Activated gamma-delta T cell treated with Interleukin-2 at 50 U/mL for 16 hours (primary cell): ENCODE data around the gene MAGI3.
"Not testable (repeated sequence)": the region's sequence is repeated elsewhere in the genome, so short reads cannot be mapped to it uniquely, and the experiment has no call there.

ENCODE experiments used
- DNase-seq: peaks from one replicate; pipeline ENCODE4 v3.0.0-alpha.2; 2020

The MAGI3 gene

GRCh38 chr1:113401067-113401466, 10.8 kb downstream of the MAGI3 start:
- DNase-seq = no peak

DNA sequence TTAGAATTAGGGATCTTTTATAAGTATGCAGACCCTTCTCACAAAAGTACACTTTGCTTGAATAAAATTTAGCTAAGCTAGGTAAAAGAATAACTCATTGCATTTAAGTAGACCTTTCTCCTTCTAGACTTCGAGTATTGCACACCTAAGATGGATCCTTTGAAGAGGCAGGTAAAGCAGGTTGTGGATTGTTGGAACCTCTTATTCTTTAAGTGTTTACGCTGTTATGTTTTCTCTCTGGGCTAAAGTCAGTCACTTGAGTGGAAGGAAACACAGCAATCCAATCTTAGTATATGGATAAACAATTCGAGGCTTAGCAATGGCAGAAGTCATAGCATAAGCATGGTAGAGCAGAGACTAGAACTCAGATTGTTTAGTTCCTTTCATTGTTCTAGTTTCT, 11.4 kb downstream of the MAGI3 start:
- no peak for DNase-seq

- no peak for DNase-seq
Observed at GRCh38 chr1:113403065-113403464, 12.8 kb downstream of the MAGI3 start.

DNA sequence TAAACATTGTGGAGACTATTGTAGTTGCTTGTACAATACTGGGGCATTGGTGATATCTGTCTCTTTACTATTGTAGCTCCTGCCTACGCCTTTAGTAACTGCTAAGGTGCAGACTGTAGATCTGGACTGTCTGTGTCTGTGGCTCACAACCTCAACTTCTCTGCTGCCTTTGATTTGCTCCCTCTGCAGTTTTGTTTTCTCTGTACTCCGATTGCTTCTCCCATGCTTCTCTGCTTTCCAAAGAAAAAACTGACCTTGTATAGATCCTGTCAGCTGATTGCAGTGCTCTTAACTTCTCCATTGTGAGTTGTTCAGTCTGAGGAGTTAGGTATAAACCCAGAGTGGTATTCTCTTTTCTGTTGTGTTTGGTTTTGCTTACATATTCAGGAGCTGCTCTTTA, 15.3 kb downstream of the MAGI3 start:
- no peak for DNase-seq

DNA sequence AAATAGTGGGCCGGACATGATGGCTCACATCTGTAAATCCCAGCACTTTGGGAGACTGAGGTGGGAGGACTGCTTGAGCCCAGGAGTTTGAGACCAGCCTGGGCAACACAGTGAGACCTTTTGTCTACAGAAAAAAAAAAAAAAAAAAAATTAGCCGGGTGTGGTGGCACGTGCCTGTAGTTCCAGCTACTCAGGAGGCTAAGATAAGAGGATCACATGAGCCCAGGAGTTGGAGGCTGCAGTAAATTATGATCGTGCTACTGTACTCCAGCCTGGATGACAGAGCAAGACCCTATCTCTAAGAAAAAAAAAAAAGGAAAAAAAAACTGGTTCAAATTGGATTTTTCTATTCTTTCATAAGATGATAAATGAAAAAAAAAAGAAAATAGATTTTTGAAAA, 15.8 kb downstream of the MAGI3 start:
- not testable (repeated sequence) for DNase-seq

DNA sequence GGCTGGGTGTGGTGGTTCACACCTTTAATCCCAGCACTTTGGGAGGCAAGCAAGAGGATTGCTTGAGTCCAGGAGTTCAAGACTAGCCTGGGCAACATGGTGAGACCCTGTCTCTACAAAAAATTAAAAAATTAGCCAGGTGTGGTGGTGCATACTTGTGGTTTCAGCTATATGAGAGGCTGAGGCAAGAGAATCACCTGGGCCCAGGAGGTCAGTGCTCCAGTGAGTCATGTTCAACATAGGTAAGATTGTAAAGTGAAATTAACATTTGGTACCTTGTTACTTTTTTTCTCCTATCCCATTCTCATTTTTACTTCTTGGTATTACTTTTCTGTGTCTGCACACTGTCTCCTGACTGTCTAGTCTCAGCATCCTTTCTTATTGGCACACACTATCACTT, 19.0 kb downstream of the MAGI3 start:
- no peak for DNase-seq

DNA sequence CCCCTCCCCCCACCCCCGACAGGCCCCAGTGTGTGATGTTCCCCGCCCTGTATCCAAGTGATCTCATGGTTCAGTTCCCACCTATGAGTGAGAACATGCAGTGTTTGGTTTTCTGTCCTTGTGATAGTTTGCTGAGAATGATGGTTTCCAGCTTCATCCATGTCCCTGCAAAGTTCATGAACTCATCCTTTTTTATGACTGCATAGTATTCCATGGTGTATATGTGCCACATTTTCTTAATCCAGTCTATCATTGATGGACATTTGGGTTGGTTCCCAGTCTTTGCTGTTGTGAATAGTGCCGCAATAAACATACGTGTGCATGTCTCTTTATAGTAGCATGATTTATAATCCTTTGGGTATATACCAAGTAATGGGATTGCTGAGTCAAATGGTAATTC, 21.7 kb downstream of the MAGI3 start:
- not testable (repeated sequence) for DNase-seq

DNA sequence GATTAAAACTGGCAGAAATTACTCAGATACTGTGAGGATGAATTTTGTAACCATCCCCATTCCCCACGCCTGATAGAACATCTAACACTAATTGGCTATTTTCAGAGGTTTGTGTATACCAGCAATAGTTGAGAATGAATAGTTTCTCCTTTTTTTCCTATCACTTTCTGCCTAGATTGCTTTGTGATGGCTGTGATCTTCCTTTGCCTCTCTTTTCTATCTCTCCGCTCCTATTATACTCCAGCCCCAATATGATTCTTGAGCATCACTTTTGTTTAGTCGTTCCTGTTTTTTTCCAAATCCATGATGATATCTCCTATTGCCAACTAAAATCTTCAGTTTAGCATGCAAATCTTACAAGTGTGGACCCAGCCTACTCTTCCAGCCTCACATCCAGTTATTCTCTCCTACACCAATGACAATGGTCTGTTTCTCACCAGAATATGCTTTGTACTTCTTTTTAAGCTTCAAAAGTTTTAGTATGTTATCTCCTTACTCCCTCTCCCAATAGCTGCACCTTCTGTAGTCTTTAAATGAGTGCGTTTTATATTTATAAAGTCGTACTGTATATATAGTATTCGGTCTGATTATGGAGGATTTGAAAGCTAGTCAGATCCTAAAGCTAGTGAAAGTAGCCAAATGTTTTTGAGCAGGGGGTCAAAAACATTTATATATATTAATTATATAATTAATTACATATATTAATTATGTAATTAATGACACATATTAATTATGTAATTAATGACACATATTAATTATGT, 25.2 kb downstream of the MAGI3 start:
- no peak for DNase-seq

- DNase-seq = not testable (repeated sequence)
Observed at GRCh38 chr1:113416071-113416470, 25.8 kb downstream of the MAGI3 start.

DNA sequence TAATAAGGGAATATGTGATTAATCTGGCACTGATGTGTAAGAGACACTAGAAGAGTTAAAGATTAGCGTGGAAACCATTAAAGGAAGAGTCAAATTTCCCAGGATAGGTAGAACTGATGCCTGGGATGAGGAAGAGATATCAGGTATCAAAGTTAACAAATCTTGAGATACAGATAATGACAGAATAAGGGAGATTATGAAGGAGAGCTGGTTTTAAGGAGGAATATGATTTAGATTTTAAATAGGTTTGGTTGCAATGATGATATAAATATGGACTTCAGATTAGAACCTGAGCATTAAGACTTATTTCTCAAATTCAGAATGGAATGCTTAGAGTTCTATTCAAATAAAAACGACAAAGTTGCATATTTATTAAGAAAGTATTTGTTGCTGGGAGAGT, 26.2 kb downstream of the MAGI3 start:
- DNase-seq = no peak

DNA sequence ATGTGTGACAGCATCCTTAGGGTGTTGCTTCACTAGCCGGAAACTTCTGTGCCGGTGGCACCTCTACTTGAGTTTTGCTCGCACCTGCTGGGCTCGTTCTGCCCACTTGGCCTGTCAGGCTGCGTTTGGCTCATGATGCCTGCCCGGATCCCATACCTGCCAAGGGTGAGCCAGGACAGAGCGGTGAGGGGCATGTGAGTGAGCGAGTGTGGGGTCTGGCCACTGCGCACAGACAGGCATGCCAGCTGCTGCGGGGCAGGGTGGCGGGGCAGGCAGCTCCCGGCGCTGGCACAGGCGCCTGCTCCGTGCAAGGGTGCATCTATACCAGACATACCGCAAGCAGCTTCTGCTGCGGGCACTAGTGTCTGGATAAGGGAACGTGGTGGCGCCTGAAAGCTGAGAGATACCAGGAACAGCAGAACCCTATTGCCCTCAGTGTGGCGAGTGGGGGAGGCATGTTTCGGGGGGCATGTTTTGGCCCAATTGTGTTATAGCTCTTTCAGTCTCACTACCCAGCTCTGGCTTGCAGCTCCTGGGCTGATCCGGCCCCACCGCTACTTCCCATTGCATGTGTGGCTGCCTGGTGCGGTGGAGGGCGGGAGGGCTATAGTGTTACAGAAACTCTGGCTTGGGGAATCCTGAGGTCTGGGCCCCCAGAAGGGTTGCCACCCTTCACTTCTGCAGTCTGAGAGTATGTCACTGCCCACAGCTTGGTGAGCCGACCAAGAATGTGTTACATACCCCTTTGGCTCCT, 32.2 kb downstream of the MAGI3 start:
- no peak for DNase-seq

DNA sequence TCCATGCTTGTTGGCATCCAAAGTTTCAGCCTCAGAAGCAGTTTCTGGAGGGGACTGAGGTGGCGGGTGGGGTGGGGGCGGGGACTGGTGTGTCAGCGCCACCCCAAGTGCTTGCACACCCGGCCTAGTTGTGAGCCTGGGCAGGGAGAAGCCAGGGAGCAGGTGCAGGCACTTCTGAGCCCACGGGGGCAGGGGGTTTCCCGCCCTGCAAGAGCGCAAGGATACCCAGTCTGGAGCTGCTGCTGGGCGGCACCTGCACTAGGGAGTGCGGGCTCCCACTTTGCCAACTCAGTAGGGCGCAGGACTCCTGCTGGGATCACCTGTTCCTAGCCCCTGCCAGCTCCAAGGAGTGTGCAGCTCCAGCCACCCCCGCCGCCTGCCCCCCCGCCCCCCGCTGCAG, 33.5 kb downstream of the MAGI3 start:
- DNase-seq = no peak

- no peak for DNase-seq
Observed at GRCh38 chr1:113429461-113430153, 39.3 kb downstream of the MAGI3 start.

DNA sequence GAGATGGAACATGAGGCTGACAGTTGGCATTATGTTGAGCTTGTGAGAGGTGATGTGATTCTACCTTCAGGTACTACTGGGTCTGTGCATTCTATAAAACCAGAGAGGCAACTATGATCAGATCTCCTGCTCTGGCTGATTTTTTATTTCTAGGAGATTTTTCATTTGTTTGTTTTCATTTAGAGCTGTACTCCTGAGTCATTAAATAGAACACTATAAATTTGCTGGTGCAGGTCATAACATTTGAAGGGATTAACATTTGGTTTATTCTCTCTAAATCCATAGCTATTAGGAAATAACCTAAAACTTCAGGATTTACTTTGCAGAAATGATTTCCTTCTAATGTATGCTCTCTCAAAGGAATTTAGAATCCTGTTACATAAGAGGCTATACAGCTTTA, 42.9 kb downstream of the MAGI3 start:
- DNase-seq = no peak

DNA sequence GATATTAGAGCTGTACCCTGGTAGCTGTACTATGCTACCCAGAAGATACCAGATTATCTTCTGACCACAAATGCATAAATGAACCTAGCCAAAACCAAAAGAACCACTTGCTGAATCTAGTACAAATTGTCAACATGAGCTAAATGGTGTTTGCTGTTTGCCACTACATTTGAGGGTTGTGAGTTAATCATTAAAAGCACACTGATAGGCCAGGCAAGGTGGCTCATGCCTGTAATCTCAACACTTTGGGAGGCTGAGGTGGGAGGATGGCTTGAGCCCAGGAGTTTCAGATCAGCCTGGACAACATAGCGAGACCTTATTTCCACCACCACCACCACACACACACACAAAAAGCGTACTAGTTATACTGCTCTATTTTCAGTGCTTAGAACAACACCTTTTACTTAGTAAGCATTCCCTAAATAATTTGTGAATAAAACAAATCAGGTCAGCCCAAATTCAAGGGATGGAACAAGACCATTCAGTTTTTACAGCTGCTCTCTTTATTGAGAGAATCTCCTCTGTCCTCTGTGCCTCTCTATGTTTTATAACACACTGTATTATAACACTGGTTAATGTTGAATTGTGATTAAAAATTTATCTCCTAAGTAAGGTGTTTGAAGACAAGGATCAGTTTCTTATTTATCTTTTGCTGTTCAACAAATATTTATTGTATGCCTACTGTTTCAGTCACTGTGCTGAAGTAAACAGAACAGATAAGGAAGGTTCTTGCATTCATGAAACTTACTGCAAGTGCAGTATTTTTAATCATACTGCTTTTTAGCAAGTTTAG, 44.0 kb downstream of the MAGI3 start:
- DNase-seq = no peak

DNA sequence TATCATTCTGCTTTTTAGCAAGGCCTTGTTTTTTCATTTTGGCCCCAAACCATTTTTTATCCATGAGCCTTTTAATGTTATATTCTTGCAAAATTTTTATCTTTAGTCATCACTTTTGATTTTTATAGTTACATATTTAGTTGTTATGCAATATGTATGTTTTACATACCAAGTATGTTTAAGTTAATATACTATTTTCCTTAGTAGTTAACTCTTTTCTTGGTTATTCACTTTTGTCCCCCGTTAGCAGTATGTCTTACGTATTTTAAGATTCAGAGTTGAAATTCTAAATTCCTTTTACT, 44.5 kb downstream of the MAGI3 start:
- DNase-seq = no peak

- no peak for DNase-seq
Observed at GRCh38 chr1:113437554-113438341, 47.4 kb downstream of the MAGI3 start.

- no peak for DNase-seq
Observed at GRCh38 chr1:113438505-113439276, 48.4 kb downstream of the MAGI3 start.

- DNase-seq = no peak
Observed at GRCh38 chr1:113439277-113439670, 49.0 kb downstream of the MAGI3 start.

DNA sequence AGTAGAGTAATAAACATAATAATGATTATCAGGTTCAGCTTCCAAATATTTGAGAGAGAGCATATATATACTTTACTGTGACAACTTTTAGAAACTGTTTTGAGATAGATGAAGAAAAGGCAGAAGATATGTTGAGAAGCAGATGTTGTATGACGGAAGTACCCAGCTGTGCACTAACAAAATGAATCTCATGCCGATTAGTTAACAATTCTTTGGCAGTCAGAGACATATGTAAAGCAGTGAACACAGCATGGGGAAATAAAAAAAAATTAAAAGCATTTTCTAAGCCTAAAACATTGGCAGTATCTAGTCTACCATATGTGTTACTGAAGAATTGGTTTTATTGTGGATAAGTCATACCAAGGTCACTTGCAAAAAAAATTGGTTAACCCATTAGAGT, 51.8 kb downstream of the MAGI3 start:
- DNase-seq = no peak

DNA sequence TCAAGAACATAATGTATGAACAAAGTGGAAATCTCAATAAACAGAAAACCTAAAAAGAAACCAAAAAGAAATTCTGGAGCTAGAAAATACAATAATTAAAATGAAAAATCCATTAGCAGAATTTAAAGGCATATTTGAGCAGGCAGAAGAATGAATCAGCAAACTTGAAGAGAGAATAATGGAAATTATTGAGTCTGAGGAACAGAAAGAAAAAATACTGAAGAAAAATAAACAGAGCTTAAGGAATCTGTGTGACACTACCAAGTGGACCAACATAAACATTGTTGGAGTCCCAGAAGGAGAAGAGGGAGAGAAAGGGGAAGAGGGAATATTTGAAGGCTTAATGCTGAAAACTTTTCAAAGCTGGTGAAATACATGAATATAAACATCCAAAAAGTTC, 54.5 kb downstream of the MAGI3 start:
- no peak for DNase-seq

DNA sequence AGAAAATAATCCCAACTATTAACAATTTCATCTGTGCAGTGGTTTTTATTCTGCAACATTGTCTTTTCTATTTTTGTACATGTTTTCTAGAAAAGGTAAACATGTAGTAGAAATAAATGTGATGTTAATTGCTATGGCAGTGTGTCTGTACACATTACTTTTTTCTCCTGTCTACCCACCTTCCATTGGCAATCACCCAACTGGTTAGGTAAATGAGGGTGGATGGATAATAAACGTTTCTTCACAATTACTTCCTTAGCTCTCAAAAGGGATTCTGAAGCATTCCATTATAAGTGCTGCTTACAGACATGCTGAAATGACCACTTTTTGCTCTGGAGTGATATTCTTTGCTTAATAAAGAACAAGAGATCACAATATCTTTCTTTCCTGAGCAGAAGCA, 61.4 kb downstream of the MAGI3 start:
- no peak for DNase-seq
